ENCODE data around the gene FHOD3. TPM values are rescaled to one million over a fixed set of nuclear protein-coding genes. Genes with fewer than 3 reads are reported as not detected.

The FHOD3 gene
- total RNA-seq, 2 donors from 2014 or later = 66.0 to 114 TPM

DNA sequence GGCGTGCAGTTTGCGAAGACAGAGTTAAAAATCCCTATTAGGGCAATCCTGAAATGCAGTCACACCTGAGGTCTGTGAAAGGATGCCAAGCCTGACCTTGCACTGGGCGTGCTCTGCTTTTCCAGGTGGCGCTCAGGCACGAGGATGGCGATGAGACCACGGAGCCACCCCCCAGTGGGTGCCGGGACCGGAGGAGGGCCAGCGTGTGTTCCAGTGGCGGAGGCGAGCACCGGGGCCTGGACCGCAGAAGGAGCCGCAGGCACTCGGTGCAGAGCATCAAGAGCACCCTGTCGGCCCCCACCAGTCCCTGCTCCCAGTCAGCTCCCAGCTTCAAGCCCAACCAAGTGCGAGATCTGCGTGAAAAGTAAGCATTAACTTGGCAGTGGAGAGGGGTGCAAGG is 327.9 kb downstream of the FHOD3 start:
- DNase-seq (ENCODE audit: low spot score) = no peak
- Histone ChIP-seq H3K36me3 (no peaks in the 10 kb centered on the region), H3K27ac (peak overlapping the region in 1 of 2 donors; percentile 55), H3K4me3 (no peak overlapping the region), H3K4me1 (peaks cover 0 to 43% of the 10 kb centered on the region in 2 donors), H3K9me3 (no peaks in the 10 kb centered on the region), H3K27me3 (no peaks in the 10 kb centered on the region)
- TF ChIP-seq, protein P1, sequence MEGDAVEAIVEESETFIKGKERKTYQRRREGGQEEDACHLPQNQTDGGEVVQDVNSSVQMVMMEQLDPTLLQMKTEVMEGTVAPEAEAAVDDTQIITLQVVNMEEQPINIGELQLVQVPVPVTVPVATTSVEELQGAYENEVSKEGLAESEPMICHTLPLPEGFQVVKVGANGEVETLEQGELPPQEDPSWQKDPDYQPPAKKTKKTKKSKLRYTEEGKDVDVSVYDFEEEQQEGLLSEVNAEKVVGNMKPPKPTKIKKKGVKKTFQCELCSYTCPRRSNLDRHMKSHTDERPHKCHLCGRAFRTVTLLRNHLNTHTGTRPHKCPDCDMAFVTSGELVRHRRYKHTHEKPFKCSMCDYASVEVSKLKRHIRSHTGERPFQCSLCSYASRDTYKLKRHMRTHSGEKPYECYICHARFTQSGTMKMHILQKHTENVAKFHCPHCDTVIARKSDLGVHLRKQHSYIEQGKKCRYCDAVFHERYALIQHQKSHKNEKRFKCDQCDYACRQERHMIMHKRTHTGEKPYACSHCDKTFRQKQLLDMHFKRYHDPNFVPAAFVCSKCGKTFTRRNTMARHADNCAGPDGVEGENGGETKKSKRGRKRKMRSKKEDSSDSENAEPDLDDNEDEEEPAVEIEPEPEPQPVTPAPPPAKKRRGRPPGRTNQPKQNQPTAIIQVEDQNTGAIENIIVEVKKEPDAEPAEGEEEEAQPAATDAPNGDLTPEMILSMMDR (IDR thresholded peaks at IDR 0.05) = no peak

GRCh38 chr18:36627637-36628036 is 330.1 kb downstream of the FHOD3 start:
- TF ChIP-seq, protein P1 (IDR thresholded peaks at IDR 0.05) = no peak
- no peak for DNase-seq (ENCODE audit: low spot score)
- Histone ChIP-seq H3K36me3 (no peaks in the 10 kb centered on the region), H3K9me3 (no peaks in the 10 kb centered on the region), H3K4me3 (no peak overlapping the region), H3K27me3 (no peaks in the 10 kb centered on the region), H3K27ac (peak overlapping the region; percentile 71 to 89), H3K4me1 (peaks cover 0 to 53% of the 10 kb centered on the region in 2 donors)

- H3K9me3 ChIP-seq = no peaks in the 10 kb centered on the region
- no peak for DNase-seq (ENCODE audit: low spot score)
- H3K27me3 ChIP-seq = no peaks in the 10 kb centered on the region
- H3K36me3 ChIP-seq = no peaks in the 10 kb centered on the region
- H3K27ac ChIP-seq = peak overlapping the region; percentile 71 to 89
- TF ChIP-seq, protein P1 (IDR thresholded peaks at IDR 0.05) = no peak
- H3K4me3 ChIP-seq = no peak overlapping the region
- H3K4me1 ChIP-seq = peaks cover 0 to 44% of the 10 kb centered on the region in 2 donors
These were observed 331.1 kb downstream of the FHOD3 start for GRCh38 chr18:36628435-36629137.

GRCh38 chr18:36629138-36629530 is 331.6 kb downstream of the FHOD3 start:
- H3K4me1 ChIP-seq = peaks cover 0 to 44% of the 10 kb centered on the region in 2 donors
- H3K36me3 ChIP-seq = no peaks in the 10 kb centered on the region
- DNase-seq (ENCODE audit: low spot score) = no peak
- no peak overlapping the region for H3K4me3 ChIP-seq
- TF ChIP-seq, protein P1 (IDR thresholded peaks at IDR 0.05) = no peak
- no peaks in the 10 kb centered on the region for H3K9me3 ChIP-seq
- peak overlapping the region; percentile 71 to 89 for H3K27ac ChIP-seq
- no peaks in the 10 kb centered on the region for H3K27me3 ChIP-seq

DNA sequence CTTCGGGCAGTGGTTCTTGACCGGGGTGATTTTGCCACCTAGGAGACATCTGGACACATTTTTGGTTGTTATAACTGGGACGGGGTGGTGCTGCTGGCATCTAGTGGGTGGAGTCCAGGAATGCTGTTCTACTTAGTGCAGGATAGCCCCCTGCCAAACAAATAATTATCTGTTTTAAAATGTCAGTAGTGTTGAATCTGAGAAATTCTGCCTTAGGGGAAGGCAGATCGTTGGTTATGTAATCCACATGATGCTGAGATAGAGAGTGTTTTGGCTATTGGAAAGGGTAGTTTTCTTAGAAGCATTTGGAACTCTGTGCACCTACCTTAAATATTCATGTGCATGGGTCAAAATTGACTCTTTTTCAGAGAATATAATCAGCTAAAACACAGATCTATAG is 332.3 kb downstream of the FHOD3 start:
- no peak overlapping the region for H3K4me3 ChIP-seq
- no peaks in the 10 kb centered on the region for H3K9me3 ChIP-seq
- H3K4me1 ChIP-seq = peaks cover 0 to 49% of the 10 kb centered on the region in 2 donors
- no peak for DNase-seq (ENCODE audit: low spot score)
- TF ChIP-seq, protein P1 (IDR thresholded peaks at IDR 0.05) = no peak
- no peaks in the 10 kb centered on the region for H3K27me3 ChIP-seq
- H3K36me3 ChIP-seq = no peaks in the 10 kb centered on the region
- peak overlapping the region; percentile 71 to 89 for H3K27ac ChIP-seq

- Histone ChIP-seq H3K27ac (peak overlapping the region in 1 of 2 donors; percentile 89), H3K27me3 (no peaks in the 10 kb centered on the region), H3K4me1 (peaks cover 0 to 45% of the 10 kb centered on the region in 2 donors), H3K4me3 (no peak overlapping the region), H3K36me3 (no peaks in the 10 kb centered on the region), H3K9me3 (no peaks in the 10 kb centered on the region)
- no peak for DNase-seq (ENCODE audit: low spot score)
- TF ChIP-seq, protein P1 (IDR thresholded peaks at IDR 0.05) = no peak
These were observed 333.4 kb downstream of the FHOD3 start for GRCh38 chr18:36630917-36631316.

Data from right atrium auricular region (tissue), 2 donors.